ENCODE results near the gene NUDT15.

Gene NUDT15

GRCh38 chr13:48010698-48011097 is 26.8 kb upstream of the NUDT15 start:
- no peak overlapping the region for H3K27ac ChIP-seq (ENCODE audit: low read length, poor library complexity, severe bottlenecking)
- no peak overlapping the region for H3K14ac ChIP-seq (ENCODE audit: low read length in 2 of 2)
- no peak overlapping the region for H4K91ac ChIP-seq (ENCODE audit: low read length)
- H2BK15ac ChIP-seq (ENCODE audit: low read depth, poor library complexity, severe bottlenecking), result no peak overlapping the region
- H2BK12ac ChIP-seq (ENCODE audit: low read length in 2 of 2), result no peak overlapping the region
- 88% methylated on average over 2 of the region's 4 CpGs for whole genome bisulfite sequencing
- H2AFZ ChIP-seq (ENCODE audit: low read depth, low read length), result no peak overlapping the region
- H3K4me3 ChIP-seq (ENCODE audit: insufficient read depth in 1 of 2, low read depth in 1 of 2, low read length in 2 of 2), result no peak overlapping the region
- no peak overlapping the region for H2BK5ac ChIP-seq (ENCODE audit: low read depth, low read length, poor library complexity, severe bottlenecking)
- no peak overlapping the region for H3K4me2 ChIP-seq (ENCODE audit: low read length, poor library complexity, severe bottlenecking)
- H2BK120ac ChIP-seq (ENCODE audit: low read depth, low read length), result no peak overlapping the region
- no peak overlapping the region for H3K9ac ChIP-seq (ENCODE audit: low read length)
- no peak overlapping the region for H3K18ac ChIP-seq (ENCODE audit: low read depth in 1 of 2, low read length in 2 of 2)
- peaks cover 2% of the 10 kb centered on the region for H3K79me1 ChIP-seq (replicated peaks; ENCODE audit: low read length, poor library complexity, severe bottlenecking)
- no peaks in the 10 kb centered on the region for H3K27me3 ChIP-seq (ENCODE audit: control insufficient read depth in 1 of 2, insufficient read depth in 1 of 2, low read length in 2 of 2)
- no peak overlapping the region for H2AK5ac ChIP-seq (ENCODE audit: low read length, severe bottlenecking)
- no peaks in the 10 kb centered on the region for H3K36me3 ChIP-seq (ENCODE audit: control insufficient read depth in 1 of 2, insufficient read depth in 2 of 2, low read depth in 1 of 2, low read length in 2 of 2)
- no peak overlapping the region for H3K4ac ChIP-seq (ENCODE audit: low read depth in 1 of 2, low read length in 2 of 2)
- H3K9me3 ChIP-seq (ENCODE audit: control insufficient read depth, low read length), result no peaks in the 10 kb centered on the region
- no peak for DNase-seq
- no peak overlapping the region for H4K8ac ChIP-seq (ENCODE audit: low read length)
- no peaks in the 10 kb centered on the region for H3K4me1 ChIP-seq (ENCODE audit: control insufficient read depth, insufficient read depth, low read depth, low read length)
- no peak overlapping the region for H3K23ac ChIP-seq (ENCODE audit: low read length in 2 of 2)

GRCh38 chr13:48012668-48013067 is 24.9 kb upstream of the NUDT15 start:
- Histone ChIP-seq H2BK15ac (ENCODE audit: low read depth, poor library complexity, severe bottlenecking) (no peak overlapping the region), H2BK120ac (ENCODE audit: low read depth, low read length) (no peak overlapping the region), H2AFZ (ENCODE audit: low read depth, low read length) (no peak overlapping the region), H4K8ac (ENCODE audit: low read length) (no peak overlapping the region), H3K79me1 (replicated peaks; ENCODE audit: low read length, poor library complexity, severe bottlenecking) (peaks cover 2% of the 10 kb centered on the region), H2BK12ac (ENCODE audit: low read length in 2 of 2) (no peak overlapping the region), H3K4me1 (ENCODE audit: control insufficient read depth, insufficient read depth, low read depth, low read length) (no peaks in the 10 kb centered on the region), H4K91ac (ENCODE audit: low read length) (no peak overlapping the region), H3K36me3 (ENCODE audit: control insufficient read depth in 1 of 2, insufficient read depth in 2 of 2, low read depth in 1 of 2, low read length in 2 of 2) (no peaks in the 10 kb centered on the region), H3K27me3 (ENCODE audit: control insufficient read depth in 1 of 2, insufficient read depth in 1 of 2, low read length in 2 of 2) (no peaks in the 10 kb centered on the region), H3K23ac (ENCODE audit: low read length in 2 of 2) (no peak overlapping the region), H3K9ac (ENCODE audit: low read length) (no peak overlapping the region), H2AK5ac (ENCODE audit: low read length, severe bottlenecking) (no peak overlapping the region), H3K9me3 (ENCODE audit: control insufficient read depth, low read length) (no peaks in the 10 kb centered on the region), H3K4me3 (ENCODE audit: insufficient read depth in 1 of 2, low read depth in 1 of 2, low read length in 2 of 2) (no peak overlapping the region), H2BK5ac (ENCODE audit: low read depth, low read length, poor library complexity, severe bottlenecking) (no peak overlapping the region), H3K4ac (ENCODE audit: low read depth in 1 of 2, low read length in 2 of 2) (no peak overlapping the region), H3K4me2 (ENCODE audit: low read length, poor library complexity, severe bottlenecking) (no peak overlapping the region), H3K14ac (ENCODE audit: low read length in 2 of 2) (no peak overlapping the region), H3K18ac (ENCODE audit: low read depth in 1 of 2, low read length in 2 of 2) (no peak overlapping the region), H3K27ac (ENCODE audit: low read length, poor library complexity, severe bottlenecking) (no peak overlapping the region)
- DNase-seq, result no peak
- 100% methylated on average over 1 of the region's 1 CpG for WGBS

- Histone ChIP-seq H3K4me1 (ENCODE audit: control insufficient read depth, insufficient read depth, low read depth, low read length) (no peaks in the 10 kb centered on the region), H3K4me3 (ENCODE audit: insufficient read depth in 1 of 2, low read depth in 1 of 2, low read length in 2 of 2) (no peak overlapping the region), H4K8ac (ENCODE audit: low read length) (no peak overlapping the region), H3K14ac (ENCODE audit: low read length in 2 of 2) (peak overlapping the region in 1 of 2 experiments; percentile 60), H3K9ac (ENCODE audit: low read length) (no peak overlapping the region), H3K4me2 (ENCODE audit: low read length, poor library complexity, severe bottlenecking) (no peak overlapping the region), H3K79me1 (replicated peaks; ENCODE audit: low read length, poor library complexity, severe bottlenecking) (peaks cover 4% of the 10 kb centered on the region), H4K91ac (ENCODE audit: low read length) (no peak overlapping the region), H3K4ac (ENCODE audit: low read depth in 1 of 2, low read length in 2 of 2) (no peak overlapping the region), H2BK15ac (ENCODE audit: low read depth, poor library complexity, severe bottlenecking) (no peak overlapping the region), H3K18ac (ENCODE audit: low read depth in 1 of 2, low read length in 2 of 2) (no peak overlapping the region), H2BK12ac (ENCODE audit: low read length in 2 of 2) (no peak overlapping the region), H2BK120ac (ENCODE audit: low read depth, low read length) (no peak overlapping the region), H3K27me3 (ENCODE audit: control insufficient read depth in 1 of 2, insufficient read depth in 1 of 2, low read length in 2 of 2) (no peaks in the 10 kb centered on the region), H3K9me3 (ENCODE audit: control insufficient read depth, low read length) (no peaks in the 10 kb centered on the region), H3K23ac (ENCODE audit: low read length in 2 of 2) (no peak overlapping the region), H2AK5ac (ENCODE audit: low read length, severe bottlenecking) (no peak overlapping the region), H3K36me3 (ENCODE audit: control insufficient read depth in 1 of 2, insufficient read depth in 2 of 2, low read depth in 1 of 2, low read length in 2 of 2) (no peaks in the 10 kb centered on the region), H2BK5ac (ENCODE audit: low read depth, low read length, poor library complexity, severe bottlenecking) (no peak overlapping the region), H2AFZ (ENCODE audit: low read depth, low read length) (no peak overlapping the region), H3K27ac (ENCODE audit: low read length, poor library complexity, severe bottlenecking) (no peak overlapping the region)
- no peak for DNase-seq
- WGBS, result 72% methylated on average over 2 of the region's 2 CpGs
Measured at GRCh38 chr13:48014359-48014758, 23.2 kb upstream of the NUDT15 start.

- H4K8ac ChIP-seq (ENCODE audit: low read length), result no peak overlapping the region
- no peak overlapping the region for H3K27ac ChIP-seq (ENCODE audit: low read length, poor library complexity, severe bottlenecking)
Measured at GRCh38 chr13:48018637-48019036, 18.9 kb upstream of the NUDT15 start.

More at GRCh38 chr13:48018637-48019036, 18.9 kb upstream of the NUDT15 start:
- Histone ChIP-seq H3K9me3 (ENCODE audit: control insufficient read depth, low read length) (no peaks in the 10 kb centered on the region), H2AFZ (ENCODE audit: low read depth, low read length) (no peak overlapping the region), H3K9ac (ENCODE audit: low read length) (no peak overlapping the region), H4K91ac (ENCODE audit: low read length) (no peak overlapping the region), H2BK15ac (ENCODE audit: low read depth, poor library complexity, severe bottlenecking) (no peak overlapping the region), H2BK12ac (ENCODE audit: low read length in 2 of 2) (no peak overlapping the region), H3K4ac (ENCODE audit: low read depth in 1 of 2, low read length in 2 of 2) (no peak overlapping the region), H3K27me3 (ENCODE audit: control insufficient read depth in 1 of 2, insufficient read depth in 1 of 2, low read length in 2 of 2) (no peaks in the 10 kb centered on the region), H2AK5ac (ENCODE audit: low read length, severe bottlenecking) (no peak overlapping the region), H3K4me1 (ENCODE audit: control insufficient read depth, insufficient read depth, low read depth, low read length) (no peaks in the 10 kb centered on the region), H3K36me3 (ENCODE audit: control insufficient read depth in 1 of 2, insufficient read depth in 2 of 2, low read depth in 1 of 2, low read length in 2 of 2) (no peaks in the 10 kb centered on the region), H3K4me2 (ENCODE audit: low read length, poor library complexity, severe bottlenecking) (no peak overlapping the region), H2BK120ac (ENCODE audit: low read depth, low read length) (no peak overlapping the region), H3K4me3 (ENCODE audit: insufficient read depth in 1 of 2, low read depth in 1 of 2, low read length in 2 of 2) (no peak overlapping the region), H3K14ac (ENCODE audit: low read length in 2 of 2) (no peak overlapping the region), H2BK5ac (ENCODE audit: low read depth, low read length, poor library complexity, severe bottlenecking) (no peak overlapping the region), H3K79me1 (replicated peaks; ENCODE audit: low read length, poor library complexity, severe bottlenecking) (peaks cover 4% of the 10 kb centered on the region), H3K18ac (ENCODE audit: low read depth in 1 of 2, low read length in 2 of 2) (no peak overlapping the region), H3K23ac (ENCODE audit: low read length in 2 of 2) (no peak overlapping the region)
- no peak for DNase-seq
- WGBS, result no CpG with 5 or more reads among the region's 2 CpGs

Measured in mesenchymal stem cell (in vitro differentiated cells and primary cell).